Measurements from ENCODE around the gene VRK2.

VRK2 gene

DNA sequence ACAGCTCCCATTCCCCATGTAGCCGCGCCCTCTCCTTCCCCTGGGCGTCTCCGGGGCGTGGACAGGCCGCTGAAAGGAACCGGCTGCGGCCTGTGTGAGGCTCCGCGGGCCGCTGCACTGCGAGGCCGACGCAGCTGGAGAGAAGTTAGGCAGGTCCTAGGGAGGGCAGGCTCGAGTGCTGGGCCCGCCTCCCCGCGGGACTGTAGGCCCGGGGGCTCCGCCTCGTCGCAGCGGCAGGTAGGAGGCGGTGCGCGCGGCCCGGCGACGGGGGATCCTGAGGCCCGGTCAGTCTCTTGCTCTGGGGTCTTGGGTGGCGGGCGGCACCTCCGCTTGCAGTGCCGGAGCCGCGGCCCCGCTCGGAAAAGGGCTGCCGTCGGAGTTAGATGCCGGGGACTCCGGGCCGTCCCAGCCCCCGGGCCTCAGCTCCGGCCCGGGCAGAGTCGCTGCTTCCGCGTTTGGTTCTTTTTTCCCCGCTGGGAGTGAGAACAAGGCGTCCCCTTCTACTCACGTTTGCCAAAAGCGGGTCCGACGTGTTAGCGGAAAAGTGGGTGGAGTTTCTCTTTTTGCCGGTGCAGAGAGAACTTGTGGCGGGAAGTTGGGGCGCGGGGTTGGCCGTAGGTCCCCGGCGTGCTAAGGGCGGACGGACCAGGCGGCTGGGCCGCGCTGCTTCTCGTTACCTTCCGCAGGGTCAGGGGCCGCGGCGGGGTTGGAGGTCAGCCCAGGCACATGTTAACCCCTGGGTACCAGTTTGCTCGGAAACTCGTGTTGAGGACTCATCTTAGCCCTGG lies at the start of gene VRK2:
VRK2 (plus strand) TSS at position 222 of the 788 bp plus-strand sequence. CDS start 2,026 bp downstream, outside the sequence.
- peak; percentile 92 for DNase-seq

DNA sequence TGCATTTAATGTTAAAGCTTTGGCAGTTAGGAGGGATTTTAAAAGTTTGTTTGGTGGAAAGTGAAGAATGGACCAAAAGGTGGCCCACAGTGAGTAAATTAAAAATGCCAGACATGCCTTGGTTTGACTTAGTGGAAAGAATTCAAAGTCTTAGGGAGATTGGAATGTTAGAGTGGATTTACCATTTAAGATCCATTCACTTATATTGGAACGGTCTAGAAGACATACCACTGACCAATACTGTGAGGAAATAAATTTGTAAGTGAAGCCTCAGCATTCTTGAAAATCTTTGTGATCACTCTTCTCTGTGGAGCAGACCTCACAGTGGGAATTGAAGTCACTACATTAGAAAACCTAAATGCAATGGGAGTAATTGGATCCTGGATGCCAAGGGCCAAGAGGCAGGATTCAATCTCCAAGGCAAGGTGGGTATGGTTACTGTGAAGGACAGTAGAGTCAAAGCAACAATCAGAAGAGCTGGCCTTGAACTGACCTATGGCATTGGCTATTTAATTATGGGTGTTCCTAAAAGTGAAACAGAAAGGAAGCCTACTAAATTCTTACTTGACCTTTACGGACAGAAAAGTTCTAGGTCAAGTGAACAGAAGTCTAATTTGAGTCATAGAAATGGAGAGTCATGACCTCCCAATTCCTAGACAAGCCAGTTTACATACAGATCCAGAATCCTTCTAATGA lies 40.2 kb upstream of the VRK2 start:
- DNase-seq = no peak

DNA sequence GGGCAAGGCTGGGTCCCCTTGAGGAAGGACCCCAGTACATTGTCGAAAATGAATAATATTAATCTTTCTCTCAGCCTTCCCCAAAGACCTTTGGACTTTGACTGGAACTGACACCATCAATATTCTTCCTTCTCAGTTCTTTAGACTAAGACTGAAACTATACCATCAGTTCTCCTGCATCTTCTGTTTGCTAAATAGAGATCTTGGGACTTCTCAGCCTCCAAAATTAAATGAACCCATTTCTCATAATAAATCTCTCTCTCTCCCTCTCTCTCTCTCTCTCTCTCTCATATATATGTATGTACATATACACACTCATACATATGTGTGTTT lies 39.7 kb upstream of the VRK2 start:
- no peak for DNase-seq

DNA sequence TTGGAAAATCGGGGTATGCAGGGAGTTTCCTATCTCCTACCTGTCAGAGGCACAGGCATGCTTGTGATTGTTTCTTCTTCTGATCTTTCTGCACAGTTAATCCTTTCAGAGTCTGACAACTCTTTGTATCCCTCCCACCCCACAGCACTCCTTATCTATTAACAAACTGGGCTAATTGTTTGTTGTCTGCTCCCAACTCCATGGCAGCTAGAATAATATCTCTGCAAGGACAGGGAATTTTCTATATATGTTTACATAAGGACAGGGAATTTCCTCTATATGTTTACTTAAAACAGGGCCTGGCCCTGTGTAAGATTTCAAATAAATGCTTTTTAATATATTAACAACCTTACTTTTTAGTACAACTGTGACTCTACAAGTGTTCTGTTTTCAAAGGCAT lies 36.0 kb upstream of the VRK2 start:
- DNase-seq = no peak

GRCh38 chr2:58019229-58019628 lies 27.4 kb upstream of the VRK2 start:
- no peak for DNase-seq

DNA sequence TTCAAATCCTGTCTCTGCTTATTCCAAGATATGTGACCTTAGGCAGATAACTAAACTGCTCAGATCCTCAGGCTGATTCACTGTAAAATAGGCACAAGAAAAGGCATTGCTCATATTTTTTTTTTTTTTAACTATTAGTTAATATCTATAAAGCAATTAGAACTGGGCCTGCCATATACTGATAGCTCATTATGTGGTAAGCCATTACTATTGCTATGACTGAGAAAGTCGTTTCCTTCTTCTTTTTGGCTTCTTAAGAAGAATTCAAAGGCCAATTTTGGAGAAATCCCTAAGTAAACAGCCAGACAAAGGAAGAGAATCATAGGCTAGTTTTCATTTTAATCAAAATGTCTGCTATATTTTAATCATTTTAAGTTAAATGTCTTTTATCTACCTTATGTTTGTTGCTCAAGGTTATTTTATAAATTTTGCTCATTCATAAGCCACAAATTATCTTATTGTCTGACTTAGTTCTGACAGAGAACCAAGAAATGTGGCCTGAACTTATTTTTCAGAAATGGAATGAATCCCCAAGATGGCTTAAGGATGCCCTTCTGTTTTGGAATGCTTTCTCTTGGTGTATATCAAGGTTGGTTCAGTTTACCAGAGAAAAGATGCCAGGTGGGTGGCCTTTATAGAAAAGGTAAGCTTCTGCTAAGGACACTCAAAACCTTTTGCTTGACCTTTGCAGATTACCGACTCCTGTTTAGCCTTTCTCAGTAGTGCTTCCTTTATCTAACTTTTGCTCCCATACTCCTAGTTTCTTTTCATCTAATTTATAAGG lies 21.3 kb upstream of the VRK2 start:
- DNase-seq = no peak

GRCh38 chr2:58027029-58027428 lies 19.6 kb upstream of the VRK2 start:
- no peak for DNase-seq

DNA sequence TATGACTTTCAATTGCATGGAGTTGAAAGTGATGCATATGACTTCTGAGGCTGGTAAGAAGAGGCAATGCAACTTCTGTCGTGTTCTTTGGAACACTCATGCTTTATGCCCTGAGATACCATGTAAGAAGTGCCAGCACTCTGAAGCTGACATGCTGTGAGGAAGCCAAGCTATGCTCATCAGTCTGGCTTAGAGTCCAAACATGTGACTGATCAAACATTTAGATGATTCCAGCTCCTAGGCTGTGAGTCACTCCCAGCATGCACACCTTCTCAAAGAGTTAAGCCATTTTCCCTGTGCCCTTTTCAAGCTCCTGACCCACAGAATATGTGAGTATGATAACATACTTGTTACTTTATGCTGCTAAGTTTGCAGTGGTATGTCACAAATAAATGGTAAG lies 15.8 kb upstream of the VRK2 start:
- DNase-seq = no peak

GRCh38 chr2:58032016-58032763 lies 14.4 kb upstream of the VRK2 start:
- DNase-seq = no peak

DNA sequence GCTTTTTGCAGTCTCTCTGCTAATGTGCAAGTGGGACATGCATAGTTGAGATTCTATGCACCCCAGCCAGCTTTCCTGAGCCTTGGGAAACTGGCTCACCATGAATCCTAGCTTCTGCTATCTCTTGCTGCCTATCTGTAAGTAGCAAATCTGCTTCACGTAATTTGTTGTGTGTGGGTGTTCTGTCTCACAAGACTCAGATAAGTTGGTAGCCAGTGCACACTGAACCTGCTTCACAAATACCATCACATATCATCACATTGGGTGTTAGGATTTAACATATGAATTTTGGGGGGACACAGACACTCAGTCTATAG lies 13.9 kb upstream of the VRK2 start:
- no peak for DNase-seq

- DNase-seq = no peak
Observed at GRCh38 chr2:58033530-58033929, 13.1 kb upstream of the VRK2 start.

DNA sequence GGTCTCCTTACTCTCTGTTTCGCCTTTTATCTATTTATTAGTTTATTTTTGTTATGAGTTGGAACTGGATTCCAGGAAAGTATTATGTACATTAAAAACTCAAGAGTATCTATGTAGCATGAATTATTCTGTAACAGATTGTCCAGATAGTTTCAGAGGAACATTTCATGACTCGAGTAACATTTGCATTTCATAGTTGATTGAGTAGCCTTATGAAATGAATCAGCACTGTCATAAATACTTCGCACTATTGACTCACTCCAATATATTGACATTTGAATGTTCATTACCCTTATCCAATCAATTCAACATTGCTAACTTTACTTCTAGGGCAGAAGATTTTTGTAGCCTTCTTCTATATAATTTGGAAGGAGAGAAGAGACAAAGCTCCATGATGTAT lies 11.3 kb upstream of the VRK2 start:
- DNase-seq = no peak

DNA sequence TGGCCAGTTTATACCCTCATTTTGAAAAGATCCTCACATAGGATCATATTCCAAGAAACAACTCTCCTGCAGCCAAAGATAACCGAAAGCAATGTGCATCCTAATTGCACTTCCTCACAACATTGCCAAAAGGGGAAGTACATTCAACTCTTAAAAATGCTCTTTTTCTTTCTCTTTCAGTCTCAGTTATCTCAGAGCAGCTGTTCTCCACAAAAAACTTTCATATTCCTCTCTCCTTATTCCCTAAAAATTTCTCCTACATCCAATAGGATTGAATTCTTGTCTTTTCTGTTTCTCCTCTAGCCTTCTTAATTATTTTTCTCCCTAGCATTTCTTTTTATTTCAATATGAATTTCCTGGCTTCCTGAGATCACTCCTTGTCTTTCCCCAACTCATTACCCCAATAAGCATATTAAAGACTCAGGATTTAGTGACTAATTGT lies 7.4 kb upstream of the VRK2 start:
- DNase-seq = no peak

GRCh38 chr2:58042486-58042970 lies 4.1 kb upstream of the VRK2 start:
- no peak for DNase-seq

- no peak for DNase-seq
Observed at GRCh38 chr2:58044145-58044544, 2.5 kb upstream of the VRK2 start.

DNA sequence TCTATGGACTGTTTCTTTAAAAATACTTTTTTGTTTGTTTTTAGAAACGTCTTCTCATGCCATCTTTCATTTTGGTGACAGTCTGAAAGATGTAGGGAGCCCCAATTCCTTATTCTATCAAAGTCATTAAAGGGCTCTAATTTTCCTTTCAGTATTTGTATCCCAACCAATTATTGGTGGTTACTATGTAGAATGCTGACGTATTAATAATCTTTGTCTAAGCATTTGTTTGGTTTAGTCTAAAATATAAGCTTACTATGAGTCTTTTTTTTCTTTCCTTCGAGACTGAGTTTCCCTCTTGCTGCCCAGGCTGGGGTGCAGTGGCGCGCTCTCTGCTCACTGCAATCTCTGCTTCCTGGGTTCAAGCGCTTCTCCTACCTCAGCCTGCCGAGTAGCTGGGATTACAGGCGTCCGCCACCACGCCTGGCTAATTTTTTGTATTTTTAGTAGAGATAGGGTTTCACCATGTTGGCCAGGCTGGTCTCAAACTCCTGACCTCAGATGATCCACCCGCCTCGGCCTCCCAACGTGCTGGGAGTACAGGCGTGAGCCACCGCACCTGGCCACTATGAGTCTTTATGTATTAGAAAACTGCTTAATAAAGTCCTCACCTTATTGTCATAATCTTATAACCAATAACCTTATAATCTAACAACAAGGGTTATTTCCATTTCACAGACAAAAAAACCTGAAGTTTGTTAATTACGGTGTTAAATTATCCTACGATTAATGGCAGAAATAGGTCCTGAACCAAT lies 849 bp upstream of the VRK2 start:
- no peak for DNase-seq

GRCh38 chr2:58046335-58046584 lies 346 bp upstream of the VRK2 start:
- DNase-seq = no peak

DNA sequence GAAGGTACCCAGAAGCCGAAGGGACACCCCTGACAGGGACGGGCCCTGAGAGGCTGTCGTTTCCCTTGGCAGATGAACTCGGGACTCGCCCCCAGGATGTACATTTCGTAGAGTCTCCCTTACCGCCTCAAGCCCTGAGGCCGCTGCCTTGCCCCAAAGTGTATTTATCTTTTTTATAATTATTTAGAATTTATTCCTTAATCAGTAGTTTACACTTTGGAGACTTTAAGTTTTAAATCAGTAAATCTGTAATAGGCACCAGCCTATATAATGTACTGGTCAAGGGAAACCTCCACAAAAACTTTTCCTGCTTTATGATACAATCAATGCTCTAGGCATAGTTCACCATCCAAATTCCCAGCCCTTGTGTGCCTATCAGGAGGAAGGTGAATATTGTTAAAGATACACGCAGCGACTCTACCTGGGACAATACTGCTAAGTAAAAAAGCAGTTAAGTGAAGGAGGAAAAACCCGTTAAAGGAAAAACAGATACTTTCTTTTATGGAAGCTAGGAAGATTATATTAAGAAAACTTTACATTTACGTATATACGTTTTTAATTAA lies 848 bp downstream of the VRK2 start:
- no peak for DNase-seq

DNA sequence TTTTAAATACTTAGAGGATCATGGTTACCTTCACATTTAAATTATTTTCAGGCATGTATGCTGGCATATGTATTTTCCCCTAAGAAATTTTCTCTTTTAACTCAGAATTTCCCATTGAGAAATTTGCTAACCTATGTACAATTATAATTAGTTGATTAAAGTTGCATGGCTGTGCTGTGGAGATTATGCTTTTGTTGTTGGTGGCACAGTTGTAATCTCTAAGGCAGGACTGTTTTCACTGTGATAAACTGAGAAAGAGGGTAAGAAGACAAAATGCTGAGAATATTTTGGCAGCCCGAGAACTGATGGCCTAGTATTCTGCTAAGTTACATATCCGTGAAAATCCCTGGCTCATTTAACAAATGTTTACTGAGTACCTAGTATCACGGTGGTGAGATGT lies 1.4 kb downstream of the VRK2 start:
- no peak for DNase-seq

- DNase-seq = no peak
Observed at GRCh38 chr2:58051445-58051844, 4.8 kb downstream of the VRK2 start.

GRCh38 chr2:58052978-58053377 lies 6.4 kb downstream of the VRK2 start:
- no peak for DNase-seq

- DNase-seq = no peak
Observed at GRCh38 chr2:58054264-58054663, 7.7 kb downstream of the VRK2 start.
